ENCODE results near the gene TNNC1.

Gene TNNC1

DNA sequence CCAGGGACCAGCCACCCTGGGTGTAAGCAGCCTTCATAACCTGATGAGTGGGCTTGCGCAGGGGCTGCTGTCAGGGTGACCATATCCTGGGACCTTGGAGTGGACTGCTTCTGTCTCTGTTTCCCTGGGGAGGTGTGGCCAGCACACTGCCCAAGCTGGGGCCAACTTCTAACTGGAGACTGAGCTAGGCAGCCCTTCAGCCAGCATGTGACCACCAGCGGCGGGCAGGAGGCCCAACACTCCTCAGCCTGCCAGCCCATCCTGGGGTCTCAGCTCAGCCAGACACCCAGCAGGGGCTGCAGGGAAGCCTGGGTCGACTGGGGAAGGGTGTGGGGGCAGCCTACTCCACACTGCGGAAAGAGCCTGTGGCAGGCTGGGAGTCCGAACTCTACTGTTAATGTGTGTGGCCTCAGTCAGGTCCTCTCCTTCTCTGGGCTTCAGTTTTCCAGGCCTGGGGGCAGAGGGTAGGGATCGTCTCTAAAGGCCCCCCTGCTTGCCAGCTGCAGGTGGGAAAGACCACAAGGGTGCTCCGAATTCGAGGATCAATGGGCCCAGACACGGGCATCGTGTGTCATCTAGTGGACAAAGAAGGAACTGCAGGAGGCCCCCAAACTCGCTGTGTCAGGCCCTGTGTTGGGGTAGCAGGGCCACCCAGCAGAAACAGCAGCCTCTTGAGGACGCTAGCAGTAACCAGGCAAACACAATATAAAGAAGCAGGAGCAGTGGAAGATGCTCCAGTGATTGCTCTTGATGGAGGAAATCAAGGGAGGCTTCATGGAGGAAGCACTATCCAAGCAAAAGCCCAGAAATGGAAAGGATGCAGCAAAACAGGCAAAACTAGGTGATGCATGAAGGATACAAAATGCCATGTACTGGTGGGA, 7.0 kb downstream of the TNNC1 start:
- TF ChIP-seq, protein P1, sequence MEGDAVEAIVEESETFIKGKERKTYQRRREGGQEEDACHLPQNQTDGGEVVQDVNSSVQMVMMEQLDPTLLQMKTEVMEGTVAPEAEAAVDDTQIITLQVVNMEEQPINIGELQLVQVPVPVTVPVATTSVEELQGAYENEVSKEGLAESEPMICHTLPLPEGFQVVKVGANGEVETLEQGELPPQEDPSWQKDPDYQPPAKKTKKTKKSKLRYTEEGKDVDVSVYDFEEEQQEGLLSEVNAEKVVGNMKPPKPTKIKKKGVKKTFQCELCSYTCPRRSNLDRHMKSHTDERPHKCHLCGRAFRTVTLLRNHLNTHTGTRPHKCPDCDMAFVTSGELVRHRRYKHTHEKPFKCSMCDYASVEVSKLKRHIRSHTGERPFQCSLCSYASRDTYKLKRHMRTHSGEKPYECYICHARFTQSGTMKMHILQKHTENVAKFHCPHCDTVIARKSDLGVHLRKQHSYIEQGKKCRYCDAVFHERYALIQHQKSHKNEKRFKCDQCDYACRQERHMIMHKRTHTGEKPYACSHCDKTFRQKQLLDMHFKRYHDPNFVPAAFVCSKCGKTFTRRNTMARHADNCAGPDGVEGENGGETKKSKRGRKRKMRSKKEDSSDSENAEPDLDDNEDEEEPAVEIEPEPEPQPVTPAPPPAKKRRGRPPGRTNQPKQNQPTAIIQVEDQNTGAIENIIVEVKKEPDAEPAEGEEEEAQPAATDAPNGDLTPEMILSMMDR (IDR thresholded peaks at IDR 0.05; ENCODE audit: insufficient read depth, low read length, poor library complexity, severe bottlenecking) = peak; percentile 100
- Histone ChIP-seq H3K4me3 (replicated peaks; ENCODE audit: low read depth, low read length) (no peak overlapping the region), H3K27me3 (replicated peaks; ENCODE audit: control insufficient read depth, insufficient read depth, low read length) (no peaks in the 10 kb centered on the region), H3K36me3 (ENCODE audit: control insufficient read depth, insufficient read depth, low read length) (no peaks in the 10 kb centered on the region)
- DNase-seq (ENCODE audit: extremely low read depth, insufficient read length) = peak; percentile 36

DNA sequence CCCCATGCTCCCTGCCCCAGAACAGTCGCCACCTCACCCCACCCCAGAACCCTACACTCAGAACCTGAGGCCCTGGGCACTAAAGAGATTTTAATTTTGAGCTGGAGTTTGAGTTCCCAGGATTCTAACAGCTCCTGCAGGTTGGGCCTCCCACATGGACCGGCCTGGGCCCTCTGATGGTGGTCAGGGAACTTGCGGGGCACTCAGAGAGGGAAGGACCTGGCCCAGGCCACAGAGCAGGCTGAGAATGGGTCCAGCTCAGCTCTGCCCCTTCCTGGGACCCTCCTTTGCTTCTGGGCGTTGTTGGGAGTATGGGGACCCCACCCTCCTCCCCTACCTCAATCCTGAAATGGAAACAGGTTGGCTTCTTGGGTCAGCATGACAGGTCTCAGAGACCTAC, 7.8 kb downstream of the TNNC1 start:
- H3K4me3 ChIP-seq (replicated peaks; ENCODE audit: low read depth, low read length) = no peak overlapping the region
- DNase-seq (ENCODE audit: extremely low read depth, insufficient read length) = no peak
- H3K36me3 ChIP-seq (ENCODE audit: control insufficient read depth, insufficient read depth, low read length) = no peaks in the 10 kb centered on the region
- H3K27me3 ChIP-seq (replicated peaks; ENCODE audit: control insufficient read depth, insufficient read depth, low read length) = no peaks in the 10 kb centered on the region
- TF ChIP-seq, protein P1 (IDR thresholded peaks at IDR 0.05; ENCODE audit: insufficient read depth, low read length, poor library complexity, severe bottlenecking) = no peak

DNA sequence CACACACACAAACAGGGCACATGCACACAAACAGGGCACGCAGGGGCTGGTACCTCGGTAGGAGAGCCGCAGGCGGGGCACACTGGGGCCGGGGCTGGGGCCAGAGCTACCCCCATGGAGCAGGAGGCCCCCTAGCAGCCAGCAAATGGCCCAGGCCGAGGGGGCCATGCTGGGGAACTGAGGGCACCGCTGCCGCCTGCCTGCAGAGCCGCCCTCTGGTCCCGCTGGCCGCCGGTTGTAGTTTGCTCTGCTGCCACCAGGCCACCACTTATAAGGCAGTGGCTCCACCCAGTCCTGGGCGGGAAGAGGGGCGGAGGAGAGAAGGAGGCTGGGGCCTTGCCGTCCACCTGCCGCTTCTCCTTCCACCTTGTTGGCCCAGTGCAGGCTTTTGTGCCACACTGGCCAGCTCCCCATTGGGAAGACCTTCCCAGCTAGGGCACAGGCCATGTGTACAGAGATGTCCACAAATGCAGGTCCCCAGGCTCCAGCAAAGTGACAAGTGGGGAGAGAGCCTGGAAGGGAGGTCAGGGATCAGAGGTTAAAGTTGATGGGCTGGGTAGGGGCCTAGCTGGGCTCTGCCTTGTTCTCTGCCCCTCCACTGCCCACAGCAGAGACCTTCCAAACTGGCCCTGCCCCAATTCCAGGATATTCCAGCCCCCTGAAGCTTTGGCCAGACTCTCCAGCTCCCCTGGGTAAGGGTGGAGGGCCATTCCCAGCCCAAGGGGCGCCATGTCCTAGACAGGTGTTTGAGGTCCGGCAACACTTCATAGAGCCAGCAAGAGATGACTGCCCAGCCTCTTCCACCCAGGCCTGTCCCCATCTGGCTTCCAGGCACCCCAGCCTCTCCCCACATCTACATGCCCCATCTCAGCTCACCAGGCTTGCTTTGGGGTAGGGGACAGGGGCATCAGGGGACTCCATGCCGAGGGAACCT, 8.7 kb downstream of the TNNC1 start, which contains the start of gene SEMA3G:
Gene SEMA3G, minus strand, starts transcription at position 244 of the 934 bp plus-strand sequence. Its CDS starts 76 bp downstream, at position 168.
- Histone ChIP-seq H3K4me3 (replicated peaks; ENCODE audit: low read depth, low read length) (no peak within 1 kb of the TSS), H3K36me3 (ENCODE audit: control insufficient read depth, insufficient read depth, low read length) (no peaks in the 10 kb centered on the region), H3K27me3 (replicated peaks; ENCODE audit: control insufficient read depth, insufficient read depth, low read length) (no peaks in the 10 kb centered on the region)
- TF ChIP-seq, protein P1 (IDR thresholded peaks at IDR 0.05; ENCODE audit: insufficient read depth, low read length, poor library complexity, severe bottlenecking) = peak; percentile 48
- DNase-seq (ENCODE audit: extremely low read depth, insufficient read length) = peak; percentile 63

DNA sequence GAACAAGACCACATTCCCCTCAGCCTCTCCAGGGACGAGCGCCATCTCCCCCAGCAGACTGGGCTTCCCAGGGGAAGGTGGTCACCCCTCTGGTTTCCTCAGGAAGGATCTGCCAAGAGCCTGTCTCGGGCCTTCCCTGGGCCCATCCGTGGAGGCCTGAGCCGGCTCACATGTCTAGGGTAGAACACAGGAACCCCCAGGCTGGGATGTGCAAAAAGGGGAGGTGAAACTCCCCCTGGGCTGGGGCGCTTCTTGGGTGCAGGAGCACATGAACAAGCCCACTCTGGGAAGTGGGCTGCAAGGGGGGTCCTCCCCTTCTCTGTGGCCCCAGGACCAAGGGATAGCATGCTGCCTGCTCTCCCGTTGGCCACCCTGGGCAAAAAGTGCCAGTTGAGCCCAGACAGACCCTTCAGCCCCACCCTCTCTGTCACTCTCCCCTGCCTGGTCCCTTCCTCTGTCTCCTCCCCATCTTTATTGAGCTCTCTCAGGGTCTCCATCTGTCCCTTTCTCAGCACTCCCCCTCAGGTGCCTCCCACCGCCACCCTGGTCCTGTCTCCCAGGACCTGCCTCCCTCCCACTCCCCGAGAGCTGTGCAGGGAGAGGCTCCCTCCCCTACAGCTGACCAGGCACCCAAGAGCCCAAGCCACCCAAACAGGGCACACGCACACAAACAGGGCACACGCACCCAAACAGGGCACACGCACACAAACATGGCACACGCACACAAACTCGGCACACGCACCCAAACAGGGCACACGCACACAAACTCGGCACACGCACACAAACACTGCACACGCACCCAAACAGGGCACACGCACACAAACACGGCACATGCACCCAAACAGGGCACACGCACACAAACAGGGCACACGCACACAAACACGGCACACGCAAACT, 9.8 kb downstream of the TNNC1 start:
- TF ChIP-seq, protein P1 (IDR thresholded peaks at IDR 0.05; ENCODE audit: insufficient read depth, low read length, poor library complexity, severe bottlenecking) = no peak
- H3K36me3 ChIP-seq (ENCODE audit: control insufficient read depth, insufficient read depth, low read length) = no peaks in the 10 kb centered on the region
- no peak overlapping the region for H3K4me3 ChIP-seq (replicated peaks; ENCODE audit: low read depth, low read length)
- no peak for DNase-seq (ENCODE audit: extremely low read depth, insufficient read length)
- H3K27me3 ChIP-seq (replicated peaks; ENCODE audit: control insufficient read depth, insufficient read depth, low read length) = no peaks in the 10 kb centered on the region

DNA sequence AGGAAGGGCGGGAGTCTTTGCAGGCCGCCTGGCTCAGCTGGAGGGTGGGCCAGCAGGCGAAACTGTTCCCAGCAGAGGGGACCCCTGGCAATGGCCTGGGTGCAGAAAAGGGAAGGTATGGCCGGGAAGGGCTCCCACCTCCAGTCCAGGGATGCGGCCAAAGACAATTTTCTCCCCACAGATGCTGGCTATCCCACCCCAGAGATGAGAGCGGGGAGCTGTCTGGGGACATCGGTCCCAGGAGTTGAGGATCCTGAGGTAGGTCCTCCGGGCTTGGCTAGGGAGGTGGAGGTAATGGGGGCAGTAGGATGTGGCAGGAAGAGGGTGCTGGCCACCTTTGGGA, 10.6 kb downstream of the TNNC1 start:
- Histone ChIP-seq H3K4me3 (replicated peaks; ENCODE audit: low read depth, low read length) (no peak overlapping the region), H3K27me3 (replicated peaks; ENCODE audit: control insufficient read depth, insufficient read depth, low read length) (no peaks in the 10 kb centered on the region), H3K36me3 (ENCODE audit: control insufficient read depth, insufficient read depth, low read length) (no peaks in the 10 kb centered on the region)
- no peak for DNase-seq (ENCODE audit: extremely low read depth, insufficient read length)
- TF ChIP-seq, protein P1 (IDR thresholded peaks at IDR 0.05; ENCODE audit: insufficient read depth, low read length, poor library complexity, severe bottlenecking) = no peak
